Ovary (tissue), 3 donors: ENCODE results near the gene SSMEM1.

Source experiments
- CTCF ChIP-seq, 3 donors: fragments of 450-650 bp in 2 of 3; fragments of 200-600 bp in 1 of 3; IDR thresholded peaks; one replicate each; pipeline versions ENCODE4 v1.5.1 to v1.8.0; 2016 to 2022; ENCODE audit warnings: antibody characterized with exemption in 3 of 3, mild to moderate bottlenecking in 1 of 3
- EP300 ChIP-seq: sonication (generic); formaldehyde crosslinking; IDR thresholded peaks from one replicate; pipeline ENCODE4 v1.6.1; 2017; ENCODE audit warnings: antibody characterized with exemption
- POLR2A ChIP-seq: fragments of 450-650 bp; IDR thresholded peaks from one replicate; pipeline ENCODE4 v1.6.1; 2017; ENCODE audit warnings: antibody characterized with exemption, mild to moderate bottlenecking, moderate library complexity
- donor health status: DM: no; HTN: no; CAD: no.

- no peak for TF ChIP-seq POLR2A
- no peak for TF ChIP-seq CTCF (IDR thresholded peaks at IDR 0.05)
- no peak for TF ChIP-seq EP300
Measured at GRCh38 chr7:130196476-130196875, 11.2 kb upstream of the SSMEM1 start.
